ENCODE measurements around the gene PGLYRP3. TPM values are rescaled to one million over a fixed set of nuclear protein-coding genes. Genes with fewer than 3 reads are reported as not detected.

The PGLYRP3 gene
- total RNA-seq, 1 experiment from 2014 or later: not detected

DNA sequence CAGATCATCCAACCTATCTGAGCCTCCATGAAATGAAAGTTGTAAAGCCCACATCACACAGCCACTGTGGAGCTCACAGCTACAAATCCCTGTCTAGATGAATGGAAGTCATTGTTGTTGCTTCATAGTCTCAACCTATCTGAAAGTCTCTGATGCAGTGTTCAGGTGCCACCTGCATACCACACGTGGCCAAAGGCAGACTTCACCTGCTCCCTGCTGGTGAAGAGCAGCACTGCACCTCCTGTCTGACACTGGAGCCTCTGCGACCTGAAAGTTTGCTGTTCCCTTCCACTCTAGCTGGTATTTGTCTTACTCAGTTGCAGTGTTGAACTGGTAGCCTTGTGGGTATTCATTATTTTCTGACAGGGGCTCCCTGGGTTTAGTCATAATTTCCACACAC, 34.9 kb downstream of the PGLYRP3 start:
- no peak for DNase-seq (ENCODE audit: low spot score)
- in situ Hi-C loops (cut with HindIII; ENCODE audit: low sequenced_read_pairs): no loop called here

DNA sequence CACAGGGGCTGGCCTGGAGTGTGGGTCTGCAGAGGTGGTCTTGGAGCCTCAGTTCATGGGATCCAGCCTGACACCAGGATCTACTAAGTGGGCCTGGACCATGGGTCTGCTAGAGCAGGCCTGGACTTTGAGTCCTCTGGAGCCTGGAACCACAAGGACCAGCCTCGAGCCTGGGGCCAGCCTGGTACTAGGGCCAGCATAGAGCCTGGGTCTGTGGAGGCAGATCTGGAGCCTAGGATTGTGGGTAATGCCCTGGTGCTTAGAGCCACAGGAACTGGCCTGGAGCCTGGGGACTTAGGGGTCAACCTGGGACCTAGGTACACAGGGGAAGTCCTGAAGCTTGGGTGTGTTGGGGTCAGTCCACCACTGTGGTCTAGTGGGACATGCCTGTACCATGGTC, 40.6 kb downstream of the PGLYRP3 start:
- in situ Hi-C loops (cut with HindIII; ENCODE audit: low sequenced_read_pairs): no loop called here

DNA sequence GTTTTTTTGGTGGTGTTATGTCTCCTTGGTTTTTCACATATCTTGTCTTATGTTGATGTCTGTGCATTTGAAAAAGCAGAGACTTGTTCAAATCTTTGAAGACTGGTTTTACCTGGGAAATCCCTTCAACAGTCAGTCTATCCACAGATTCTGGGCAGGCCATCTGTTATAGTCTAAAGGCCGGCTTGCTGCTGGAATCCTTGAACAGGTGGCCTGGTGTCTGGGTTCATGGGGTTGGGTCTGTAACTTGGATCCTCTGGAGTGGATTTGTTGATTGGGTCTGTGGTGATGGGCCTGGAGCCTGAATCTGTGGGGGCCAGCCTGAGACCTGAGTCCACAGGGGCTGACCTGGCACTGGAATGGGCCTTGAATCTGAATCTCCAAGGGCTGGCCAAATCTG, 41.0 kb downstream of the PGLYRP3 start:
- in situ Hi-C loops (cut with HindIII; ENCODE audit: low sequenced_read_pairs): no loop called here
- no peak for DNase-seq (ENCODE audit: low spot score)

More for the DNA sequence above, 40.6 kb downstream of the PGLYRP3 start:
- DNase-seq (ENCODE audit: low spot score): no peak

DNA sequence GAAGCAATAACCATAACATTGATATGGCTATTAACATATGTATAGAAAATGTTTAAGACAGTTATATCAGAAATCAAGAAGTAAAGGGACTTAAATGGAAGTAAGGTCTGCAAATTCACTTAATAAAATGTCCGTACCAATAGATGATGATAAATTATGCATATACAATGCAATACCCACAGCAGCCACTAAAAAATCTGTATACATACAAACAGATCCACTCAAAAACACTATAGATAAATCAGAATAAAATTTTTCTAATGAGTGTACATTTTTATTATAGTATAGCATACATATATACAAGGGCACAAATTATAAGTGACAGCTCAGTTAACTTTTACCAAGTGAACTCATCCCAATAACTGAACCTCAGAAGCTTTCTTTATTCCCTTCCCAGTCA, 47.3 kb downstream of the PGLYRP3 start:
- no peak for DNase-seq (ENCODE audit: low spot score)
- in situ Hi-C loops (cut with HindIII; ENCODE audit: low sequenced_read_pairs): no loop called here

DNA sequence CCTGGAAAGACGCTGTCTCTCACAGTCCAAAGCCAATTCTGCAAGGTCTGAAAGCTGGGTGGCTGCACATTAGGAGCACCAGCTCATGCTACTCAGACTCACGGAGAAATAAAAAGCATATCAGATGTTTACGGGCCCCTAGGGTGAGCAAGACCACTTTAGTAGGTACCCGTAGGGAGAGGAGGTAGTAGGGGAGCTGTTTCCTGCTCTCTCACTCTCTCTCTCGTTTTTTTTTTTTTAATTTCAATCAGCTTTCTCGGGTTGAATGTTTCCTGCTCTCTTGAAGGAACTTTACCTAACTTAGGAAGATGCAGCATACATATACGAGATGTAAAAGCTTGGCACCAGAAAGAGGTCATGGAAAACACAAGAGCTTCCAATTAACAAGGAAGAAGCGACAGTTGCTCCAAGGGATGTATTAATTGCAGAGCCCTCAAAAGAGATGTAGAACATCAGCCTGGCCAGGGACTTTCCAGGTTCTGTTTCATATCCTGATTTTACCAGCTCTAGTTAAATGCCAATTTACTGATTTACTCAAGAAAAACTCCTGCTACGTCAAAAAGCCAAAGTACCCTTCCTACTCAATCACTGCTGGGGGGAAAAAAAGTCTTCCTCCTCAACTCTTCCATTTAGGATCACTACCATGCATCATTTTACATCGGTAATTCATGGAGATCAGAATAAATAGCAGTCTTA, 50.1 kb downstream of the PGLYRP3 start:
- DNase-seq (ENCODE audit: low spot score): no peak
- in situ Hi-C loops (cut with HindIII; ENCODE audit: low sequenced_read_pairs): no loop called here

DNA sequence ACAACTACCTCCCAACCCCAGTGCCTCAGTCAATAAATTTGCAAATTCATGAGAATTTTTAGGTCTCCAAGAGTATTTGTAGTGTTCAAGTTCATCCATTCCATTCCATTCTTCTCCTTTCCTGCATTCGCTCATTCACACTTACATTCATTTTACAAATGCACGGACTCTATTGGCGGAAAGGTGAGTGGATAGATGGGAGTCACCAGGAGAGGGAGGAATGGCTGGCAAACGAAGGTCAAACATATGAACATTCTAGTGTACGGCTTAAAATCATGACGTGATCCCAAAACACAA, 50.7 kb downstream of the PGLYRP3 start:
- DNase-seq (ENCODE audit: low spot score): no peak
- in situ Hi-C loops (cut with HindIII; ENCODE audit: low sequenced_read_pairs): no loop called here

DNA sequence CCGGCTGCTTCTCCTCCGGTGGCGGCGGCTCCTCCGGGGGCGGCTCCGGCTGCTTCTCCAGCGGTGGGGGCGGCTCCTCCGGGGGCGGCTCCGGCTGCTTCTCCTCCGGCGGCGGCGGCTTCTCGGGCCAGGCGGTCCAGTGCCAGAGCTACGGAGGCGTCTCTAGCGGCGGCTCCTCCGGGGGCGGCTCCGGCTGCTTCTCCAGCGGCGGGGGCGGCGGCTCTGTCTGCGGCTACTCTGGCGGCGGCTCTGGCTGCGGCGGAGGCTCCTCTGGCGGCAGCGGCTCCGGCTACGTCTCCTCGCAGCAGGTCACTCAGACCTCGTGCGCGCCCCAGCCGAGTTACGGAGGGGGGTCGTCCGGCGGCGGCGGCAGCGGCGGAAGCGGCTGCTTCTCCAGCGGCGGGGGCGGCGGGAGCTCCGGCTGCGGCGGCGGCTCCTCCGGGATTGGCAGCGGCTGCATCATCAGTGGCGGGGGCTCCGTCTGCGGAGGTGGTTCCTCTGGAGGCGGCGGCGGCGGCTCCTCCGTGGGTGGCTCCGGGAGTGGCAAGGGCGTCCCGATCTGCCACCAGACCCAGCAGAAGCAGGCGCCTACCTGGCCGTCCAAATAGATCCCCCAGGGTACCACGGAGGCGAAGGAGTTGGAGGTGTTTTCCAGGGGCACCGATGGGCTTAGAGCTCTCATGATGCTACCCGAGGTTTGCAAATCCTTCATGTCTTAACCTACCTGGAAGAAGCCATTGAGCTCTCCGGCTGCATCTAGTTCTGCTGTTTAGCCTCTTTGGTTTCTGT, 51.3 kb downstream of the PGLYRP3 start:
- in situ Hi-C loops (cut with HindIII; ENCODE audit: low sequenced_read_pairs): no loop called here
- no peak for DNase-seq (ENCODE audit: low spot score)

DNA sequence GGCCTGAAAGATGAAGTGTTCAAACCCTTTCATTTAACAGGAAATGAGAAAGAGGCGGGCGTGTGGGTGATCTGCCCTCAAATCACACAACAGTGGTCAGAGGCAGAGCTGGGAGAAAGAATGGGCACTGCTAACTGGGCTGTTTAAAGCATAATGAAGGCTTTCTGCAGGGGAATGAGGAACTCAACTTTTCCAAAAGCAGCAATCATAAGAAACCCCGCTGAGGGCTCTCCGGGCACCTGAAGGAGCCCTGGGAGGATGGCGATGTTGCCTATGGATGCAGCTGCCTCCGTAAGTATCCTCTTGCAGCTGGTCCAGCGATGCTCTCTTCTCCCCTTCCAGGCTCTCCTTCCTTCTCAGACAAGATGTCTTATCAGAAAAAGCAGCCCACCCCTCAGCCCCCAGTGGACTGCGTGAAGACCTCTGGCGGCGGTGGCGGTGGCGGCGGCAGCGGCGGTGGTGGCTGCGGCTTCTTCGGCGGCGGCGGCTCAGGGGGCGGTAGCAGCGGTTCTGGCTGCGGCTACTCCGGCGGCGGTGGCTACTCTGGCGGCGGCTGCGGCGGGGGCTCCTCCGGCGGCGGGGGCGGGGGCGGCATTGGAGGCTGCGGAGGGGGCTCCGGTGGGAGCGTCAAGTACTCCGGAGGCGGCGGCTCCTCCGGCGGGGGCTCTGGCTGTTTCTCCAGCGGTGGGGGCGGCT, 52.0 kb downstream of the PGLYRP3 start:
- in situ Hi-C loops (cut with HindIII; ENCODE audit: low sequenced_read_pairs): no loop called here
- no peak for DNase-seq (ENCODE audit: low spot score)

DNA sequence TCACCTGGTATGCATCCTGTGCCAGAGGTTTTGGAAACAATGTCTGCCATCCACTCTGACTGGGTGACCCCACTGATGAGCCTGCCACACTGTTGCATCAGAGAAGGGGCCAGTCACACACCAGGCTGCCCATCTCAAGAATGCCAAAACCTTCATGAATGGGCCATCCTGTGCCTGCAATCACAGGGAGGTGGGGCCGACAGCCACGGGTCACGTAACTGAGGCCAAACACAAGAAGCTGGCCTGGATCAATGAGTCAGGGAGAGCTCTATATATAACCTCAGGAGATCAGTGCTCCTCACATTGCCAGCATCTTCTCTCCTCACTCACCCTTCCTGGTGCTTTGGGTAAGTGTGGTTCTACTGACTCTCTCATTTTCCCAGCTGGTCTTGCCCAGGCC, 53.4 kb downstream of the PGLYRP3 start, which contains the start of gene LORICRIN:
Gene LORICRIN (plus strand): TSS at position 301 of the 400 bp plus-strand sequence. CDS start 1,263 bp downstream, outside the sequence.
- in situ Hi-C loops (cut with HindIII; ENCODE audit: low sequenced_read_pairs): no loop called here
- no peak for DNase-seq (ENCODE audit: low spot score)

DNA sequence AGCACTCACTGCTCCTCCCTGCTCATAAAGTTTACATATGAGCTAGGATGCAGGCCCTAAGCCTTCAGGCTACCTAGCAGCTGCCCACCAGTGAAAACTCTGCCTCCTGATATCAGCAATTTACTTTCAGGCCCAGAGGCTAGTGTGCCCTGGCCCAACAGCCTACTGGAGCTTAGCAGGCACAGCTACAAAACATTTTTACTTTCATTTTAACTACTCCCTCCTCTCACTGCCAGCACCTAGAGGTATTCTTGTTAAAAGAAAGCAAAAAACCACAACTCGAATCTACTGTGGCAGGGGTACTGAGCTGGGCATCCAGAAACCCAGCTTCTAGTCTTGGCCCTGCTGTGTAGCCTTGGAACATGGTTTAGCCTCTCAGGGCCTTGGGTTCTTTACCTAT, 59.1 kb downstream of the PGLYRP3 start:
- no peak for DNase-seq (ENCODE audit: low spot score)
- in situ Hi-C loops (cut with HindIII; ENCODE audit: low sequenced_read_pairs): no loop called here

DNA sequence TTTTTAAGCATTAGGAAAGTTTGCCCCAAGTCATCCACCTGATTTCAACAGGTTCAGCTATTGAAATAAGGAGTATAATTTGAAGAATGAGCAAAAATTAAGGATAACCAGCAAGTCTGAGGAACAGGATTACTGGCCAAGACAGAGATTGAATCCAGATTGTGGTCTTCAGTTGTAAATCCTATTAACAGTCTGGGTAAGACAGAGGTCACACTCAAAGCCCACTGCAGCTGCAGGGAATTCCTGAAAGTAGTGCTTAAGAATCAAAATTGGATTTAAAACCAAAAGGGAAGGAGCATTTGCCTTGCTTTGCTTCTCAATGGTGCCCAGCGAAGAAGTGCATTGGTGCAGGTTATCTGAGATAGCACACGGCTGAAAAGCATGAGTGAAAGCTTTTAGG, 59.7 kb downstream of the PGLYRP3 start:
- no peak for DNase-seq (ENCODE audit: low spot score)
- in situ Hi-C loops (cut with HindIII; ENCODE audit: low sequenced_read_pairs): no loop called here

DNA sequence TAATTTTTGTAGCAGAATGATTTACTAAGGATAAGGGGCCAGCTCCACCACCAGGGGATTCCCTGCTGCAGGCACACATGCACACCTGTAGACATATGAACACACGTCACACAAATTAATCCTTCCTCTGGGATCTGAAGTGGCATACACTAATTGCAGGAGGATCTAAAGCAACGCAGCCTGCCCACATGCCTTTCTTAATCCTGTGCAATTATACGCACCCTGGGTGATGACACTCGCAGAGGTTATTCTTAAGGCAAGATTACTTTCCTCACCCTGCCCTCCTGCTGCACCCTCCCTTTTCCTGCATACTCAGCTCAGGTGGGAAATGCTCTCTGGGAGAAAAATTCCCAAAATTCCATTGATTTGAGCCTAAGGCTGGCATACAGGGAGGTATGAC, 60.8 kb downstream of the PGLYRP3 start:
- no peak for DNase-seq (ENCODE audit: low spot score)
- in situ Hi-C loops (cut with HindIII; ENCODE audit: low sequenced_read_pairs): no loop called here

DNA sequence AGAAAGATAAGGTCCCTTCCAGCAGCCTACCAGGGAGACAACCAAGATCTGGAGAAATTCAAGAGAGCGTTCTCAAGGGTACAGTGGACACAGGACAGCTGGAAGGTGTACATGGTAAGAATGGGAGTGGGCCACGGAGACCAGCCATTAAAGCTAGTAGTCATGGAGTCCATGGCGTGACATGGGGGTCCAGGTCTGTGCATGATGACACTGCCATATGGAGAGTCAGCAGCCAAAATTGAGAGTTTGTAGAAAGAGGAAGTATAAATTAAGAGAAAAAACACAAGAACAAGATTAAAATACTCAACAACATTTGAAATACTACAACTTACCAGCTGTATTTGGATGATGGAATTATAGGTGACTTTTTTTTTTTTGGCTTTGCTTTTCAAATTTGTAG, 61.2 kb downstream of the PGLYRP3 start:
- no peak for DNase-seq (ENCODE audit: low spot score)
- in situ Hi-C loops (cut with HindIII; ENCODE audit: low sequenced_read_pairs): no loop called here

DNA sequence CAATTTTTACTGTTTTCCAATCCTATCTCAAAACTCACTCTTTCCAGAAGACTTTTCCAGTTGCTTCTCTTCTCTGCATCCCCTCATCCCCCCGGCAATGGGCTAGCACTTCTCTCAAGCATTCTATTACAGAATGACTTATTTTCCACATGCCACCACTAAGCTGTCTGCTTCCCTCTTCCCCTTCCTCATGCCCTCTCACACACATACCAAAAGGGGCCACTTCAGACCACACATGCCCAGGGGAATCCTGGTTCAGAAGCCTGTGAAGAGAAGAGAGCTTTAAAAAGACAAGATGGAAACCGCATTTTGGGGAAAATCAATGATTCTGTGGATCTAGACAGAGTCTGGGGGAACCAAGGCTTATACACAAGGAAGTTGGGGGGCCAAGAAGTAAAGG, 61.7 kb downstream of the PGLYRP3 start:
- in situ Hi-C loops (cut with HindIII; ENCODE audit: low sequenced_read_pairs): no loop called here
- no peak for DNase-seq (ENCODE audit: low spot score)

DNA sequence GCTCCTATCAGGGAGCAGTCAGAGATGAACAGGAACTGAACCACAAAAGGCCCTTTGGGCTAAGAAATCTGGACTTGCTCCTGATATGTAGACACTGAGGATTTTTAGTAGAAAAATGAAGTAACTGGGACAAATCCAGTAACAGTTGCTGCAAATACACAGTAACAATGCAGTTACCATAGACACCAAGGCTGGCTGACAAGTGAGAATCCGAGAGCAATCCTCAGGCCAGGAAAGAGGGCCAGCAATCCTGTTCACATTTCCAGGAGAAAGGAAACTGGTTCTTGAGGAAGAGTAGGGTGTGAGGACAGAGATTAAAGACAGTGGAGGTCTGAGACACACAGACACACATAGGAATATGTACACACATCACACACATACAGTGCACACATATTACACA, 62.6 kb downstream of the PGLYRP3 start:
- no peak for DNase-seq (ENCODE audit: low spot score)
- in situ Hi-C loops (cut with HindIII; ENCODE audit: low sequenced_read_pairs): no loop called here

DNA sequence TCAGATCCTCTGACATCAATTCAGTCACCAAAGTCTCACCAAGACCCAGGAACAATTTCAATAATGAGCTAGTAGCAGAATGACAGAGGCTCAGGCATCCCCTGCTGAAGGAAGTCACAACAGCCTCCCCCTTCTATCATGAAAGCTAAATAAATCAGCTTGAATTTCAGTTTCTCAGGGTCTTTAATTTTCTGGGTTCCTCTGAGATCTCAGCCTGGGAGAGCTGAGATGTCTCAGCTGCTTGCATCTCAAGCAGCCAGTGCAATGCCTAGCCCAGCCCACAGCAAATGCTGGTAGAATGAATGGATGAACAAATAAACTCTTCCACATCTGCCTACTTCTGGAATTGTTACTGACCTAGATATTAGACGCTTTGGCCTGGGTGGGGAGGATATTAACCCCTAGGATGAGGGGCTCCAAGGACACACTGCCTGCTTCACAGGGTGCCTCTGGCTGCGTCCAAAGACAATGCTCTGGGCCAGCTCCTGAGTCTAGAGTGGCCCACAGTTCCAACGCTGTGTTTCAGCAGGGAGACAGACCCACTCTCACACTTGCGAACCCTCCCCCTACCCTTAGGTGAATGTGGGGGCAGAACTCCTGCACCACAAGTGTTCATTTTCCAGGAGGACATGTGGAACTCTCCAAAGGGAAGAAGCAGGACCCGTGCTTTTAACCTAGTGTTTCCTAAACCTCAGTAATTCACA, 64.4 kb downstream of the PGLYRP3 start:
- in situ Hi-C loops (cut with HindIII; ENCODE audit: low sequenced_read_pairs): no loop called here
- DNase-seq (ENCODE audit: low spot score): no peak
